Measurements from ENCODE around the gene DAZAP1. TPM values are rescaled to one million over a fixed set of nuclear protein-coding genes. Genes with fewer than 3 reads are reported as not detected.

Gene DAZAP1
- total RNA-seq, 2 donors from 2014 or later, result 34.9 to 76.9 TPM

DNA sequence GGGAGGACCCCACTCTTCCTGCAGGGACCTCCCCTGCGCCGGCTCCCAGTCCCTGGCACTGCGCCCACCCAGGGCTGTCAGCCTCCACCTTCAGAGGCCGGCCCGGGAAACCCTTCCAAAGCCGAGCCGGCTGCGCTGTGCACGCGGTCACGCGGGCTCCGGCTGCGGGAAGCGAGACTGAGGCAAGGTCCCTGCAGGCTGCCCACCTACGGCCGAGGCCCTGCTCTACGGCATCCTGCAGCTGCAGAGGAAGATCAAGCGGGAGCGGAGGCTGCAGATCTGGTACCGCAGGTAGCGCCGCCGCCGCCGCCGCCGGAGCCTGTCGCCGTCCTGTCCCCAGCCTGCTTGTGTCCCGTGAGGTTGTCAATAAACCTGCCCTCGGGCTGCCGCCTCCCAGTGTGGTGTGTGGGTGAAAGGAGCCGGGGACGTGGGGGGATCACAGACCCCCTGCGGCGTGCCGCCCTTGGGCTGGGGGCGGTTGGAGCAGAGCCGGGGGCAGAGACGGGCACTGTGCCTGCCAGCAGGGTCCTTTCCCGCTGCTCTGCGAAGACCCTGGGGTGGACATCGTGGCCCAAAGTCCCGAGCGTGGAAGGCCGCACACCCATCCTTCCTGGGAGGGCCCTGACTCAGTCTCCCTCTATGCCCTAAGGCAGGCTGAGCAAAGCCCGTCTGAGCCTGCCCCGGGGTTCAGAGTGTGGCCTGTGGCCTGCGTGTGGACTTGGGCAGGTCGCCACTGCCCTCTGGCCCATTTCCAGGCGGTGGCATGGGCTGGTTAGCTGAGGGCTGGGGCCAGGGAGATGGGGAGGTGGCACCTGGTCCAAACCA is 12.0 kb upstream of the DAZAP1 start:
- Histone ChIP-seq H3K27ac (no peak overlapping the region), H3K4me3 (no peak overlapping the region), H3K27me3 (replicated peaks; ENCODE audit: insufficient read depth) (no peaks in the 10 kb centered on the region), H3K36me3 (peaks cover 21% of the 10 kb centered on the region), H3K9me3 (no peaks in the 10 kb centered on the region), H3K4me1 (ENCODE audit: control insufficient read depth in 1 of 2, low read depth in 2 of 2) (peaks cover under 1 to 23% of the 10 kb centered on the region in 2 donors)
- TF ChIP-seq, protein P1, sequence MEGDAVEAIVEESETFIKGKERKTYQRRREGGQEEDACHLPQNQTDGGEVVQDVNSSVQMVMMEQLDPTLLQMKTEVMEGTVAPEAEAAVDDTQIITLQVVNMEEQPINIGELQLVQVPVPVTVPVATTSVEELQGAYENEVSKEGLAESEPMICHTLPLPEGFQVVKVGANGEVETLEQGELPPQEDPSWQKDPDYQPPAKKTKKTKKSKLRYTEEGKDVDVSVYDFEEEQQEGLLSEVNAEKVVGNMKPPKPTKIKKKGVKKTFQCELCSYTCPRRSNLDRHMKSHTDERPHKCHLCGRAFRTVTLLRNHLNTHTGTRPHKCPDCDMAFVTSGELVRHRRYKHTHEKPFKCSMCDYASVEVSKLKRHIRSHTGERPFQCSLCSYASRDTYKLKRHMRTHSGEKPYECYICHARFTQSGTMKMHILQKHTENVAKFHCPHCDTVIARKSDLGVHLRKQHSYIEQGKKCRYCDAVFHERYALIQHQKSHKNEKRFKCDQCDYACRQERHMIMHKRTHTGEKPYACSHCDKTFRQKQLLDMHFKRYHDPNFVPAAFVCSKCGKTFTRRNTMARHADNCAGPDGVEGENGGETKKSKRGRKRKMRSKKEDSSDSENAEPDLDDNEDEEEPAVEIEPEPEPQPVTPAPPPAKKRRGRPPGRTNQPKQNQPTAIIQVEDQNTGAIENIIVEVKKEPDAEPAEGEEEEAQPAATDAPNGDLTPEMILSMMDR (IDR thresholded peaks at IDR 0.05), result no peak
- DNase-seq (ENCODE audit: low spot score) (no peak), ATAC-seq (ENCODE audit: insufficient number of reproducible peaks, low FRiP score, low read depth) (no peak)

DNA sequence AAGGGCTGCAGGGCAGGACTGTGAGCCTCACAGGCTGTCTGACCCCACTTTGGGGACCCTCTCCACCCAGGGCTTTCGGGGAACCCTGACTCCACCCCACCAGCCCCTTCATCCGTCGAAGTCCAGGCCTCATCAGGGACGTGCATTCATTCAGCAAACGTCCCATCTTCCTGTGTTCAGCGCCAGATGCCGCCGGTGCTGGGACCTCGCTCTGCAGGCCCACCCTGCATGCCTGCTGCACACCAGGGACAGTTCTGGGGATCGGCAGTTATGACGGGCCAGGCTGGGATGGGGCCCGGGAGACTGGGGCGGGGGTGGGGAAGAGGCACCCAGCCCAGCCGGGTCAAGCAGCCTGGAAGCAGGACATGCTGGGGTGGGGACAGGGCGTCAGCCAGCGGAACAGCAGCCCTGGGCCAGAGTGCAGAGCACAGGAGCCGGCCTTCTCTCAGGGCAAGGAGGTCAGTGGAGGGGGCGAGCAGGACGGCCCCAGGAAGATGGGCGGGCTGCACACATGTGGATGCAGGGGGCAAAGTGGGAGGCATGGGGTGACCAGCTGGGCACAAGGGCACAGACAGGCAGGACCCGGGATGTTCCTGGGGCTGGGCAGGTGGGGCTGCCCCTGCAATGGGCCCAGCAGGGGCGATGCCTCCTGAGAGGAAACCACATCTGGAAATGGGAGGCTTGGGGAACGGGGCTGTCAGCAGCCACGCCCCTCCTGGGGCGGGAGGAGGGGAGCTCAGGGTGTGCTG is 11.2 kb upstream of the DAZAP1 start:
- H3K9me3 ChIP-seq, result no peaks in the 10 kb centered on the region
- H3K36me3 ChIP-seq, result peaks cover 14% of the 10 kb centered on the region
- TF ChIP-seq, protein P1 (IDR thresholded peaks at IDR 0.05), result no peak
- no peak for DNase-seq (ENCODE audit: low spot score)
- H3K27ac ChIP-seq, result no peak overlapping the region
- H3K27me3 ChIP-seq (replicated peaks; ENCODE audit: insufficient read depth), result no peaks in the 10 kb centered on the region
- H3K4me1 ChIP-seq (ENCODE audit: control insufficient read depth in 1 of 2, low read depth in 2 of 2), result peaks cover 7 to 31% of the 10 kb centered on the region in 2 donors
- no peak overlapping the region for H3K4me3 ChIP-seq
- no peak for ATAC-seq (ENCODE audit: insufficient number of reproducible peaks, low FRiP score, low read depth)

DNA sequence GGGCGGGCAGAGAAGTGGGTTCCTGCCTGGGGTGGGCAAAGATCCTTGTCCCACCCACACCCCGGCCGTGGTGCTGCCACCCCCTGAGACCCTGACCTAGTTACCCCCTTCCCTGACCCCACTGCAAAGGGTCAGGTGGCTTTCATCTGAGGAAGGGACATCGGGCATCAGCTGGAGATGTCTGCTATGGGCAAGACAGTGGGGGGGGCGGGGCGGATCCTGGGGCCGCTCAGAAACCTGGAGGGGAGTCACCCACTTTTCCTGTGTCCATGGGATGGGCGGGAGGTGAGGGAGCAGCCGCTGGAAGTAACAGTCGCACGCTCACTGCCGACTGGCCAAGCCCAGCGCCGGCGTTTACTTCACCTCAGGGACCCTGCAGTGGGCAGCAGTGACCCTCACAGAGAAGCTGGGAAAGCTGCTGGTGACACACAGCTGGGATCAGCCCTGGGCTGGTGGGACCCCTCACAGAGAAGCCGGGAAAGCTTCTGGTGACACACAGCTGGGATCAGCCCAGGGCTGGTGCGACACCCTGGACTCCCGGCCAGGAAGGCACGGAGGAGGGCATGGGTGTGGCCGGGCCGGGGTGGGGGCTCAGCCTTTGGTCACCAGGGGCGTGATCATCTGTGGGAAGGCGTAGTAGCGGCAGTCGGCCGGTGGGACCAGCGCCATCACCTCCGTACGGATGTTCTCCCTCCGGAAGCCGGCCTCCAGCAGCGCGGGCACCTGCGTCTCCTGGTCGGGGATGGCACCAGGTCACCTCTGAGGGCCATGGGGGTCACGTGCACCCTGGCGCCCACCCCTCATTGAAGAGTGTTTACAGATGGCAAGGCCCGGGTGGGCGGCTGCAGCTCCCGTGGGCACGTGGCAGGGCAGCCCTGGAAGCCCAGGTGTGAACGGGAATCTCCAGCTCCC is 10.4 kb upstream of the DAZAP1 start:
- no peak overlapping the region for H3K27ac ChIP-seq
- TF ChIP-seq, protein P1 (IDR thresholded peaks at IDR 0.05), result no peak
- H3K4me3 ChIP-seq, result no peak overlapping the region
- ATAC-seq (ENCODE audit: insufficient number of reproducible peaks, low FRiP score, low read depth) (no peak), DNase-seq (ENCODE audit: low spot score) (no peak)
- no peaks in the 10 kb centered on the region for H3K9me3 ChIP-seq
- H3K4me1 ChIP-seq (ENCODE audit: control insufficient read depth in 1 of 2, low read depth in 2 of 2), result peaks cover 7 to 39% of the 10 kb centered on the region in 2 donors
- no peaks in the 10 kb centered on the region for H3K27me3 ChIP-seq (replicated peaks; ENCODE audit: insufficient read depth)
- H3K36me3 ChIP-seq, result peaks cover 14% of the 10 kb centered on the region

DNA sequence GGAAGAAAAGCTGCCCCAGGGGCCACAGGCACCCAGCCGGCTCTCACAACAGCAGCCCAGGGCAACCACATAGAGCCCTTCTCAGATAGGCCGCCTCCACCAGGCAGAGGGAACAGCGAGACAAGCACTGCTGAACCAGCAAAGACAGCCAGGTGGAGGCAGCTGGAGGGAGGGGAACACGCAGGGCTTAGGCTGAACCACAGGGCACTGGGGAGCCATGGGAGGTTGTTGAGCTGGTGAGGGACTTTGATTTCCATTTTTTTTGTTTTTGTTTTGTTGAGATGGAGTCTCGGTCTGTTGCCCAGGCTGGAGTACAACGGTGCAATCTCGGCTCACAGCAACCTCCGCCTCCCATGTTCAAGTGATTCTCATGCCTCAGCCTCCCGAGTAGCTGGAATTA is 9.5 kb upstream of the DAZAP1 start:
- ATAC-seq (ENCODE audit: insufficient number of reproducible peaks, low FRiP score, low read depth) (no peak), DNase-seq (ENCODE audit: low spot score) (no peak)
- Histone ChIP-seq H3K4me3 (no peak overlapping the region), H3K4me1 (ENCODE audit: control insufficient read depth in 1 of 2, low read depth in 2 of 2) (peaks cover 7 to 47% of the 10 kb centered on the region in 2 donors), H3K27ac (no peak overlapping the region), H3K9me3 (no peaks in the 10 kb centered on the region), H3K27me3 (replicated peaks; ENCODE audit: insufficient read depth) (no peaks in the 10 kb centered on the region), H3K36me3 (peaks cover 7% of the 10 kb centered on the region)
- TF ChIP-seq, protein P1 (IDR thresholded peaks at IDR 0.05), result no peak

All from thoracic aorta (tissue), 2 donors.